C4-2B (cell line): ENCODE data around the gene PALS2.

ENCODE experiments used
- CTCF ChIP-seq: fragments of 450-650 bp; conservative IDR thresholded peaks from 2 replicates; pipeline ENCODE4 v1.5.1; 2017; ENCODE audit warnings: mild to moderate bottlenecking
- ZFX ChIP-seq: fragments of 450-650 bp; IDR thresholded peaks from 2 replicates; pipeline ENCODE4 v1.6.1; 2017

- no peak for TF ChIP-seq CTCF
- no peak for TF ChIP-seq ZFX
Measured at GRCh38 chr7:24531255-24531654, 42.0 kb upstream of the PALS2 start.
